Measurements from ENCODE around the gene SRSF12. TPM values are rescaled to one million over a fixed set of nuclear protein-coding genes. Genes with fewer than 3 reads are reported as not detected.

Gene SRSF12
- total RNA-seq, 2 experiments from 2014 or later: not detected

DNA sequence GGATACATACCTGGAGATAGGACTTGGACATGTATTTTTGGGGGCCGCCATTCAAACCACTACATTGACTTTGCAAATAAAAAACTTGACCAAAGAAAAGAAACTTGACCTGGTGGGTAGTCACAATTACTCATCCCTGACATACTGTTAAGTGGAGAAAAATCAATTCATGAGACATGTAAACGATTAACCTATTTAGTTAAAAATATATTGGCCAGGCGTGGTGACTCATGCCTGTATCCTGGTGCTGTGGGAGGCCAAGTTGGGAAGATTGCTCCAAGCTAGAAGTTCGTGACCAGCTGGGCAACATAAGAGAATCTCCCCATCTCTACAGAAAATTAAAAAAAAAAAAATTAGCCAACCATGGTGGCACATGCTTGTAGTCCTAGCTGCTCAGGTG is 2.5 kb upstream of the SRSF12 start:
- TF ChIP-seq, protein P1, sequence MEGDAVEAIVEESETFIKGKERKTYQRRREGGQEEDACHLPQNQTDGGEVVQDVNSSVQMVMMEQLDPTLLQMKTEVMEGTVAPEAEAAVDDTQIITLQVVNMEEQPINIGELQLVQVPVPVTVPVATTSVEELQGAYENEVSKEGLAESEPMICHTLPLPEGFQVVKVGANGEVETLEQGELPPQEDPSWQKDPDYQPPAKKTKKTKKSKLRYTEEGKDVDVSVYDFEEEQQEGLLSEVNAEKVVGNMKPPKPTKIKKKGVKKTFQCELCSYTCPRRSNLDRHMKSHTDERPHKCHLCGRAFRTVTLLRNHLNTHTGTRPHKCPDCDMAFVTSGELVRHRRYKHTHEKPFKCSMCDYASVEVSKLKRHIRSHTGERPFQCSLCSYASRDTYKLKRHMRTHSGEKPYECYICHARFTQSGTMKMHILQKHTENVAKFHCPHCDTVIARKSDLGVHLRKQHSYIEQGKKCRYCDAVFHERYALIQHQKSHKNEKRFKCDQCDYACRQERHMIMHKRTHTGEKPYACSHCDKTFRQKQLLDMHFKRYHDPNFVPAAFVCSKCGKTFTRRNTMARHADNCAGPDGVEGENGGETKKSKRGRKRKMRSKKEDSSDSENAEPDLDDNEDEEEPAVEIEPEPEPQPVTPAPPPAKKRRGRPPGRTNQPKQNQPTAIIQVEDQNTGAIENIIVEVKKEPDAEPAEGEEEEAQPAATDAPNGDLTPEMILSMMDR (IDR thresholded peaks at IDR 0.05): no peak
- peaks cover 15% of the 10 kb centered on the region for H3K27me3 Mint-ChIP-seq
- Histone ChIP-seq H3K27ac (ENCODE audit: low read depth in 1 of 2, low read length in 2 of 2) (no peak overlapping the region), H3K36me3 (ENCODE audit: insufficient read depth, low read length) (no peaks in the 10 kb centered on the region), H3K27me3 (ENCODE audit: control insufficient read depth in 1 of 2, insufficient read depth in 2 of 2, low read length in 2 of 2) (peaks cover 4 to 5% of the 10 kb centered on the region in 2 experiments), H3K4me3 (ENCODE audit: low read length) (no peak overlapping the region), H3K4me1 (ENCODE audit: insufficient read depth, low read length) (peaks cover 11% of the 10 kb centered on the region), H3K9me3 (ENCODE audit: control insufficient read depth in 1 of 2, insufficient read depth in 1 of 2, low read length in 2 of 2) (no peaks in the 10 kb centered on the region)
- no peak overlapping the region for H3K4me3 Mint-ChIP-seq
- H3K4me1 Mint-ChIP-seq (ENCODE audit: low read depth): peaks cover 8% of the 10 kb centered on the region
- no peak overlapping the region for H3K27ac Mint-ChIP-seq
- no peak for ATAC-seq (ENCODE audit: poor library complexity)
- intact Hi-C loops (cut with DNase I, micrococcal nuclease): loop anchor here in 1 of 2 experiments (5.0 kb wide), 1 partner anchor 122 kb away; no protein-coding TSS in a partner anchor
- CTCF ChIA-PET: no interaction called here
- DNase-seq: no peak
- H3K36me3 Mint-ChIP-seq (ENCODE audit: low read depth): peaks cover 7% of the 10 kb centered on the region
- POLR2A ChIA-PET: no interaction called here
- no peaks in the 10 kb centered on the region for H3K9me3 Mint-ChIP-seq

GRCh38 chr6:89118931-89119330 is 1.1 kb upstream of the SRSF12 start:
- H3K4me3 Mint-ChIP-seq: peak overlapping the region; percentile 69
- intact Hi-C loops (cut with DNase I, micrococcal nuclease): no loop called here
- CTCF ChIA-PET: no interaction called here
- Histone ChIP-seq H3K27me3 (ENCODE audit: control insufficient read depth in 1 of 2, insufficient read depth in 2 of 2, low read length in 2 of 2) (peaks cover 4 to 5% of the 10 kb centered on the region in 2 experiments), H3K9me3 (ENCODE audit: control insufficient read depth in 1 of 2, insufficient read depth in 1 of 2, low read length in 2 of 2) (no peaks in the 10 kb centered on the region), H3K4me1 (ENCODE audit: insufficient read depth, low read length) (peaks cover 11% of the 10 kb centered on the region), H3K4me3 (ENCODE audit: low read length) (no peak overlapping the region), H3K27ac (ENCODE audit: low read depth in 1 of 2, low read length in 2 of 2) (no peak overlapping the region), H3K36me3 (ENCODE audit: insufficient read depth, low read length) (no peaks in the 10 kb centered on the region)
- DNase-seq (no peak), ATAC-seq (ENCODE audit: poor library complexity) (no peak)
- H3K36me3 Mint-ChIP-seq (ENCODE audit: low read depth): no peaks in the 10 kb centered on the region
- H3K9me3 Mint-ChIP-seq: no peaks in the 10 kb centered on the region
- peaks cover 8% of the 10 kb centered on the region for H3K4me1 Mint-ChIP-seq (ENCODE audit: low read depth)
- H3K27ac Mint-ChIP-seq: no peak overlapping the region
- POLR2A ChIA-PET: interaction anchor here (1.2 to 3.6 kb wide), 2 partner anchors 26 to 39 kb away, joined by 3 to 50 read pairs; partner anchors contain the start of gene PNRC1
- TF ChIP-seq, protein P1 (IDR thresholded peaks at IDR 0.05): no peak
- H3K27me3 Mint-ChIP-seq: peaks cover 19% of the 10 kb centered on the region

GRCh38 chr6:89116702-89117101 is 1.2 kb downstream of the SRSF12 start:
- Mint-ChIP-seq H3K27me3 (peaks cover 19% of the 10 kb centered on the region), H3K27ac (no peak overlapping the region), H3K9me3 (no peaks in the 10 kb centered on the region), H3K4me1 (ENCODE audit: low read depth) (peaks cover 8% of the 10 kb centered on the region), H3K4me3 (peak overlapping the region; percentile 82), H3K36me3 (ENCODE audit: low read depth) (no peaks in the 10 kb centered on the region)
- TF ChIP-seq, protein P1 (IDR thresholded peaks at IDR 0.05): no peak
- no peaks in the 10 kb centered on the region for H3K9me3 ChIP-seq (ENCODE audit: control insufficient read depth in 1 of 2, insufficient read depth in 1 of 2, low read length in 2 of 2)
- H3K27me3 ChIP-seq (ENCODE audit: control insufficient read depth in 1 of 2, insufficient read depth in 2 of 2, low read length in 2 of 2): peaks cover 4 to 5% of the 10 kb centered on the region in 2 experiments
- H3K4me1 ChIP-seq (ENCODE audit: insufficient read depth, low read length): peaks cover 11% of the 10 kb centered on the region
- no peaks in the 10 kb centered on the region for H3K36me3 ChIP-seq (ENCODE audit: insufficient read depth, low read length)
- ATAC-seq (ENCODE audit: poor library complexity) (no peak), DNase-seq (no peak)
- no peak overlapping the region for H3K4me3 ChIP-seq (ENCODE audit: low read length)
- POLR2A ChIA-PET: interaction anchor here (0.6 to 3.6 kb wide), 4 partner anchors 28 to 36 kb away, joined by 4 to 50 read pairs (median 6); partner anchors contain the start of genes PM20D2 and PNRC1
- CTCF ChIA-PET: interaction anchor here (0.7 kb wide), 1 partner anchor 1650 kb away, joined by 3 read pairs; no protein-coding TSS in a partner anchor
- H3K27ac ChIP-seq (ENCODE audit: low read depth in 1 of 2, low read length in 2 of 2): no peak overlapping the region
- intact Hi-C loops (cut with DNase I, micrococcal nuclease): no loop called here

Data from CD4-positive, alpha-beta T cell (primary cell).